GM10266 (cell line): ENCODE data around the gene FHAD1.

ENCODE experiments used
- DNase-seq: peaks from one replicate; pipeline ENCODE4 v3.0.0; 2012; ENCODE audit errors: extremely low spot score
- TF ChIP-seq, protein P1 (sequence below): IDR thresholded peaks from 2 replicates; pipeline ENCODE4 v1.5.1; 2012; ENCODE audit warnings: mild to moderate bottlenecking, low read depth; ENCODE audit not compliant: control insufficient read depth, insufficient read depth; ENCODE audit errors: missing control alignments

FHAD1 gene

DNA sequence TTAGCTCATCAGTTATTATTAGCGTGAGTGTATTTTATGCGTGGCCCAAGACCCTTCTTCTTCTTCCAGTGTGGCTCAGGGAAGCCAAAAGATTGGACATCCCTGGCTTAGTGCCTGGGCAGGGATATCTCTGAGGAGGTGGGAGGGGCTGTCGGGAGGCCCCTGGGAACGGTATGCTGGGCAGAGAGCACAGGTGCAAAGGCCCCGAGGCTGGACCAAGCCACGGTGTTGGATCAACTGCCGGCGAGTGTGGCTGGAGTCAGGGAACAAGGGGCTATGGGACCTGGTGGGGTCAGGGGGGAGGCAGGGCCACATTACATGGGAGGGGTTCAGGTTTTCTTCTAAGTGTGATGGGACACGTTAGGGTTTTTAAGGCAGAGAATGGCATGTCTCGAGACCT lies 62.7 kb downstream of the FHAD1 start:
- no peak for DNase-seq
- TF ChIP-seq, protein P1, sequence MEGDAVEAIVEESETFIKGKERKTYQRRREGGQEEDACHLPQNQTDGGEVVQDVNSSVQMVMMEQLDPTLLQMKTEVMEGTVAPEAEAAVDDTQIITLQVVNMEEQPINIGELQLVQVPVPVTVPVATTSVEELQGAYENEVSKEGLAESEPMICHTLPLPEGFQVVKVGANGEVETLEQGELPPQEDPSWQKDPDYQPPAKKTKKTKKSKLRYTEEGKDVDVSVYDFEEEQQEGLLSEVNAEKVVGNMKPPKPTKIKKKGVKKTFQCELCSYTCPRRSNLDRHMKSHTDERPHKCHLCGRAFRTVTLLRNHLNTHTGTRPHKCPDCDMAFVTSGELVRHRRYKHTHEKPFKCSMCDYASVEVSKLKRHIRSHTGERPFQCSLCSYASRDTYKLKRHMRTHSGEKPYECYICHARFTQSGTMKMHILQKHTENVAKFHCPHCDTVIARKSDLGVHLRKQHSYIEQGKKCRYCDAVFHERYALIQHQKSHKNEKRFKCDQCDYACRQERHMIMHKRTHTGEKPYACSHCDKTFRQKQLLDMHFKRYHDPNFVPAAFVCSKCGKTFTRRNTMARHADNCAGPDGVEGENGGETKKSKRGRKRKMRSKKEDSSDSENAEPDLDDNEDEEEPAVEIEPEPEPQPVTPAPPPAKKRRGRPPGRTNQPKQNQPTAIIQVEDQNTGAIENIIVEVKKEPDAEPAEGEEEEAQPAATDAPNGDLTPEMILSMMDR, result no peak

DNA sequence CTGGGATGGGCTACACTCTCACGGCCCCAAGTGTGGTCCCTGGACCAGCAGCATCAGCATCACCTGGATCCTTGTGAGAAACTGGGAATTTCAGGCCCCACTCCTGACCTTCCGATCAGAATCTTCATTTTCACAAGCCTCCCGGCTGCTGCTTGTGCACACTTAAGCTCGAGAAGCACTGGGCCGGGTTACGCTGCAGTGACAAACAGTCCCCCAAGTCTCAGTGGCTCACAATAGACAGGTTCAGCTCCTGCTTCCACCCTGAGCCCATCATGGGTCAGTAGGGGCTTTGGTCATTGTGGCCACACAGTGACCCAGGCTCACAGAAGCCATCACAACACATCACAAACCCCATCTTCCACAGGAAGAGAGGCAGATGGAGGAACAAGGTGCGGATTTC lies 63.5 kb downstream of the FHAD1 start:
- TF ChIP-seq, protein P1, result no peak
- DNase-seq, result no peak

DNA sequence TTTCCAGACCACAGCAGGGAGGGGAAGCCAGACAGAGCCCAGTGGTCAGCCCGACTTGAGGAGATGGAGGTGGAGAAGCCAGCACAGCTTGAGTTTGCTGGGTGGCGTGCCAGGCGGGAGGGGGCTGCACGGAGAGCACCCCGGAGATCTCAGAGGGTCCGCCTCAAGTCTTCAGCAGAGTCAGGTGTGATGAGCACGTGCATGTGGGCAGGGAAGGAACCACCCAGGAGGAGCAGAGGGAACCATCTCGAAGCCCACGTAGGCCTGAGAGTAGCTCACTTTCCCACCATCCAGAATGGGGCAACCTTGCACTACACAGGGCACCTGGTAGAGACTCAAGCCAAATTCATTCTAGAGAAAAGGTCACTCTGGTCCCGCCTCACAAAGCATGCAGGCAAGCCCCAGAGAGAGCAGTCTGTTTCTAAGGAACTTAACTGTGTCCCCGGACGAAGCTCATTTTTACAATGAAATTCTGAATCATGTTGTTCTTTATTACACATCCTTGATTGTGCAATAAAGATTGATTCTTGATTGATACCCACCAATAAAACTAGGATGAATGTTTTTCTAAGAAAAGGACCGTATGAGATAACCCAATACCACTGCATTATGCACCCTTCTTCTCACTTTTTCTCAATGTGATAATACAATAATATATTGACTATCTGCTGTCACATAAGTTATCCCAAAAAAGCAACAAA lies 64.2 kb downstream of the FHAD1 start:
- TF ChIP-seq, protein P1, result no peak
- no peak for DNase-seq

DNA sequence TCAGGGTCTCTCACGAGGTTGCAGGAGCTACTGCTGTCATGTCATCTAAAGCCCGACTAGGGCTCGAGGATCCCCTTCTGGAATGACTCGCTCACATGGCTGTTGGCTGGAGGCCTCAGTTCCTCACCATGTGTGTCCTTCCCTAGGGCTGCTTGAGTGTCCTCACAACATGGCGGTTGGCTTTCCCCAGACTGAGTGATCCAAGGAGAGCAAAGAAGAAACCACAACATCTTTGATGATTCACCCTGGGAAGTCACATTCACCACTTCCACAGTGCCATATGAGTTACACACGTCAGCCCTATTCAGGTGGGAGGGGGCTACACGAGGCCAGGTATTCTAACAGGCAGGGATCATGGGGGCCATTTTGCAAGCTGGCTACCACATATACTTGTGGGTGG lies 64.9 kb downstream of the FHAD1 start:
- DNase-seq, result no peak

DNA sequence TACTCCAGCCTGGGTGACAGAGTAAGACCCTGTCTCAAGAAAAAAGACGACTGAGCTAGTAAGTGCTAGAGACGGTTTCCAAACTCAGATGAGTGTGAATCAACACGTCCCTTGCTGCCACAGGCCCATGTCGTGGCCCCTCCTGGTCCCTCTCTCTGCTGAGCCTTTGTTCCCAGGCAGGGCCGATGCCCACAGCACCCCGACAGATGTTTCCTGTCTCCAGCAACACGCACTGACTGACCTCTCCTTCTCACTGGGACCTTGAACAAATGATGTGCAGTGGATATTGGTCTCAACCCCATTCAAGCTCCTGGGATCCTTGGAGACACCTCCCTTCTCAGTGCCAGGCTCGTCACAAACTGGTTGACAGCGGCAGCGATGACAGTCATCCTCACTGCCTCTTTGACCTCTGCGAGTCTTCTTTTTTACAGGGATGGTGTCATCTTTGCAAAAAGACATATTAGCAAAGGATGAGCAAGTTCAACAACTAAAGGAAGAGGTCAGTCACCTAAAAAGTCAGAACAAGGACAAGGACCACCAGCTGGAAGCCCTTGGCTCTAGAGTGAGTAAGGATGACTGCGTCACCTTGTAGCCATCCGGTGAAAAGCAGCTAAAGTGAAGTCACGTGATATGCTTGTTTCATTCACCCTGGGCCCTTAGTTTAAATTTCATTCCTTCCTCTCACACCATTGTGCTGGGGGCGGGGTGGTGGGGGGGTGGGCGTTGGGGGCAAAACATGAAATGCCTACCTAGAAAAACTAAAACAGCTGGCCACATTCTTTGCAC lies 65.8 kb downstream of the FHAD1 start:
- no peak for DNase-seq
- TF ChIP-seq, protein P1, result no peak

More for the DNA sequence above, 64.9 kb downstream of the FHAD1 start:
- TF ChIP-seq, protein P1, result no peak

DNA sequence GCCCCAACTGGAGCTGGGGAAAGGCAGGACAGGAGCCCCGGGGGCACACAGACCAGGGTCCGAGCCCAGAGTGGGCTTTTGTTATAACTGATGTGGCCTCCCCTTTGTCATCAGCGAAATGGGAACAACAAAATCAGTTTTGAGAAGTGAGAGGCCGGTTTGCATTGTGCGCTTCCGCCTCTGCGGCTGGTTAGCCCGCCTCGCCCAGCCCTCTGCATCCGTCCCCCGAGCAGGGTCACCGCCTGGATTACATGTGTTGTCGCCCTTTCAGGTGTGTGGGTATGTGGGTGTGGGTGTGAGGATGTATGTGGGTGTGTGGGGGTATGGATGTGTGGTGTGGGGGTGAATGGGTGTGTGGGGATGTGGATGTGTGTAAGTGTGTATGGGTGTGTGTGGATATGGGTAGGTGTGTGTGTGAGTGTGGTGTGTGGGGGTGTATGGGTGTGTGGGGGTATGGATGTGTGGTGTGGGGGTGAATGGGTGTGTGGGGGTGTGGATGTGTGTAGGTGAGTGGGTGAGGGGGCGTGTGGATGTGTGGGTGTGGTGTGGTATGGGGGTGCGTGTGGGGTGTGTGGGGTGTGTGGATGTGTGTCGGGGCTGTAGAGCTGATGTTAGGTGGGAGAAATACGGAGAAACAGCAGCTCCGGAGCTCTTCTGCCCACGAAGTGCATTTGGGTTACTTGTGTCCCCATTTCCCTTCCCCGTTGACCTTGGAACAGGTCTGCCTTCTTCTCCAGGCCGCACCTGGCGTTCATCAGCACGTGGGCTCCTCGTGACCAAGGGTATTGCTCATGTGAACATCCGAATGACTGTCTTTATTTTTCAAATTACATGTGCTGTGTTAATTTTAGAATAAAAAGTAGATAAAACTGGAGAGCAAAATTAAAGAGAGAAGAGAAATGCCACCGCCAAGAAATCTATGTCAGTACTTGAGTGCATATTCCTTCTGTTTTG lies 67.6 kb downstream of the FHAD1 start:
- no peak for DNase-seq
- TF ChIP-seq, protein P1, result no peak
